SJCRH30 (cell line): ENCODE data around the gene TMPRSS11B. TPM values are rescaled to one million over a fixed set of nuclear protein-coding genes. Genes with fewer than 3 reads are reported as not detected.
"Not testable (repeated sequence)": the region's sequence is repeated elsewhere in the genome, so short reads cannot be mapped to it uniquely, and the experiment has no call there.

Experiments used
- DNase-seq, 2 experiments: peaks; one replicate each; pipeline ENCODE4 v3.0.0-alpha.2; 2015 to 2020
- H3K27ac ChIP-seq: fragments of 250-450 bp; sonication (Bioruptor Pico); 2 replicates; pipeline ENCODE4 v1.5.1; 2020; ENCODE audit warnings: mild to moderate bottlenecking, moderate library complexity
- H3K27me3 ChIP-seq: fragments of 250-450 bp; sonication (Bioruptor Pico); 2 replicates; pipeline ENCODE4 v1.5.1; 2020; ENCODE audit warnings: mild to moderate bottlenecking, moderate library complexity
- H3K36me3 ChIP-seq: fragments of 250-450 bp; sonication (Bioruptor Pico); 2 replicates; pipeline ENCODE4 v1.5.1; 2020; ENCODE audit warnings: mild to moderate bottlenecking, moderate library complexity
- H3K4me1 ChIP-seq: fragments of 250-450 bp; sonication (Bioruptor Pico); 2 replicates; pipeline ENCODE4 v1.5.1; 2020; ENCODE audit warnings: mild to moderate bottlenecking, moderate library complexity
- H3K4me3 ChIP-seq: fragments of 250-450 bp; sonication (Bioruptor Pico); 2 replicates; pipeline ENCODE4 v1.5.1; 2020; ENCODE audit warnings: mild to moderate bottlenecking, moderate library complexity
- H3K9me3 ChIP-seq: fragments of 250-450 bp; sonication (Bioruptor Pico); replicated peaks from 2 replicates; pipeline ENCODE4 v1.5.1; 2020; ENCODE audit warnings: mild to moderate bottlenecking, moderate library complexity
- total RNA-seq: library from RNA; depleted of rRNA; stranded (reverse); fragments of >200 nt; shearing (Covaris generic); gene quantifications from 2 replicates; pipeline ENCODE4 v1.2.3, GENCODE V29; 2014; rRNA removed

TMPRSS11B gene
- not detected in 2 replicates for total RNA-seq

- Histone ChIP-seq H3K36me3 (no peaks in the 10 kb centered on the region), H3K9me3 (no peaks in the 10 kb centered on the region), H3K4me1 (no peaks in the 10 kb centered on the region), H3K4me3 (no peak within 1 kb of the TSS), H3K27ac (no peak within 1 kb of the TSS), H3K27me3 (no peaks in the 10 kb centered on the region)
- DNase-seq: no peak
These were observed at the start of gene TMPRSS11B for GRCh38 chr4:68245594-68245993. Gene TMPRSS11B (minus strand): TSS chr4:68245694. CDS start chr4:68245558, 136 bp downstream.

GRCh38 chr4:68291256-68291655 is 45.8 kb upstream of the TMPRSS11B start:
- no peak for DNase-seq
- Histone ChIP-seq H3K27me3 (no peaks in the 10 kb centered on the region), H3K27ac (no peak overlapping the region), H3K36me3 (no peaks in the 10 kb centered on the region), H3K4me3 (no peak overlapping the region), H3K9me3 (no peaks in the 10 kb centered on the region), H3K4me1 (no peaks in the 10 kb centered on the region)

- H3K27ac ChIP-seq: no peak overlapping the region
- H3K4me1 ChIP-seq: no peaks in the 10 kb centered on the region
- no peaks in the 10 kb centered on the region for H3K9me3 ChIP-seq
- no peaks in the 10 kb centered on the region for H3K36me3 ChIP-seq
- H3K27me3 ChIP-seq: no peaks in the 10 kb centered on the region
- DNase-seq: no peak
- H3K4me3 ChIP-seq: no peak overlapping the region
These were observed 42.9 kb upstream of the TMPRSS11B start for GRCh38 chr4:68288393-68288740.

GRCh38 chr4:68287704-68288392 is 42.4 kb upstream of the TMPRSS11B start:
- H3K36me3 ChIP-seq: no peaks in the 10 kb centered on the region
- no peak overlapping the region for H3K27ac ChIP-seq
- no peak for DNase-seq
- no peak overlapping the region for H3K4me3 ChIP-seq
- no peaks in the 10 kb centered on the region for H3K9me3 ChIP-seq
- no peaks in the 10 kb centered on the region for H3K4me1 ChIP-seq
- H3K27me3 ChIP-seq: no peaks in the 10 kb centered on the region

GRCh38 chr4:68283714-68284113 is 38.2 kb upstream of the TMPRSS11B start:
- Histone ChIP-seq H3K27me3 (no peaks in the 10 kb centered on the region), H3K4me1 (no peaks in the 10 kb centered on the region), H3K9me3 (no peaks in the 10 kb centered on the region), H3K4me3 (no peak overlapping the region), H3K27ac (no peak overlapping the region), H3K36me3 (no peaks in the 10 kb centered on the region)
- no peak for DNase-seq

GRCh38 chr4:68283095-68283494 is 37.6 kb upstream of the TMPRSS11B start:
- Histone ChIP-seq H3K4me1 (no peaks in the 10 kb centered on the region), H3K27ac (no peak overlapping the region), H3K36me3 (no peaks in the 10 kb centered on the region), H3K27me3 (no peaks in the 10 kb centered on the region), H3K9me3 (no peaks in the 10 kb centered on the region), H3K4me3 (no peak overlapping the region)
- no peak for DNase-seq

- H3K36me3 ChIP-seq, H3K4me3 ChIP-seq, H3K27me3 ChIP-seq, H3K27ac ChIP-seq, H3K4me1 ChIP-seq, H3K9me3 ChIP-seq, DNase-seq: not testable (repeated sequence)
These were observed 36.6 kb upstream of the TMPRSS11B start for GRCh38 chr4:68281796-68282740.

GRCh38 chr4:68278029-68278428 is 32.5 kb upstream of the TMPRSS11B start:
- Histone ChIP-seq H3K27ac (no peak overlapping the region), H3K27me3 (no peaks in the 10 kb centered on the region), H3K4me3 (no peak overlapping the region), H3K9me3 (no peaks in the 10 kb centered on the region), H3K36me3 (no peaks in the 10 kb centered on the region), H3K4me1 (no peaks in the 10 kb centered on the region)
- no peak for DNase-seq

- Histone ChIP-seq H3K9me3 (no peaks in the 10 kb centered on the region), H3K4me3 (no peak overlapping the region), H3K27ac (no peak overlapping the region), H3K36me3 (no peaks in the 10 kb centered on the region), H3K27me3 (no peaks in the 10 kb centered on the region), H3K4me1 (no peaks in the 10 kb centered on the region)
- no peak for DNase-seq
These were observed 32.1 kb upstream of the TMPRSS11B start for GRCh38 chr4:68277627-68278026.

- H3K27ac ChIP-seq: no peak overlapping the region
- no peaks in the 10 kb centered on the region for H3K27me3 ChIP-seq
- H3K36me3 ChIP-seq: no peaks in the 10 kb centered on the region
- no peaks in the 10 kb centered on the region for H3K9me3 ChIP-seq
- H3K4me3 ChIP-seq: no peak overlapping the region
- no peak for DNase-seq
- no peaks in the 10 kb centered on the region for H3K4me1 ChIP-seq
These were observed 27.4 kb upstream of the TMPRSS11B start for GRCh38 chr4:68272860-68273259.

GRCh38 chr4:68272380-68272779 is 26.9 kb upstream of the TMPRSS11B start:
- Histone ChIP-seq H3K36me3 (no peaks in the 10 kb centered on the region), H3K9me3 (no peaks in the 10 kb centered on the region), H3K4me3 (no peak overlapping the region), H3K27me3 (no peaks in the 10 kb centered on the region), H3K4me1 (no peaks in the 10 kb centered on the region), H3K27ac (no peak overlapping the region)
- no peak for DNase-seq

- Histone ChIP-seq H3K4me1 (no peaks in the 10 kb centered on the region), H3K4me3 (no peak overlapping the region), H3K36me3 (no peaks in the 10 kb centered on the region), H3K27ac (no peak overlapping the region), H3K27me3 (no peaks in the 10 kb centered on the region), H3K9me3 (no peaks in the 10 kb centered on the region)
- peak in 1 of 2 experiments; percentile 60 for DNase-seq
These were observed 26.4 kb upstream of the TMPRSS11B start for GRCh38 chr4:68271851-68272357.

- Histone ChIP-seq H3K27ac (no peak overlapping the region), H3K36me3 (no peaks in the 10 kb centered on the region), H3K4me1 (no peaks in the 10 kb centered on the region), H3K27me3 (no peaks in the 10 kb centered on the region), H3K4me3 (no peak overlapping the region), H3K9me3 (no peaks in the 10 kb centered on the region)
- DNase-seq: no peak
These were observed 22.0 kb upstream of the TMPRSS11B start for GRCh38 chr4:68267433-68267944.

GRCh38 chr4:68264875-68265565 is 19.5 kb upstream of the TMPRSS11B start:
- H3K9me3 ChIP-seq: no peaks in the 10 kb centered on the region
- H3K27ac ChIP-seq: no peak overlapping the region
- no peaks in the 10 kb centered on the region for H3K36me3 ChIP-seq
- H3K4me3 ChIP-seq: no peak overlapping the region
- no peaks in the 10 kb centered on the region for H3K4me1 ChIP-seq
- no peaks in the 10 kb centered on the region for H3K27me3 ChIP-seq
- DNase-seq: no peak

- Histone ChIP-seq H3K27me3 (no peaks in the 10 kb centered on the region), H3K9me3 (no peaks in the 10 kb centered on the region)
These were observed 13.7 kb upstream of the TMPRSS11B start for GRCh38 chr4:68259191-68259590.

More at GRCh38 chr4:68259191-68259590, 13.7 kb upstream of the TMPRSS11B start:
- H3K4me1 ChIP-seq: no peaks in the 10 kb centered on the region
- H3K4me3 ChIP-seq: no peak overlapping the region
- H3K36me3 ChIP-seq: no peaks in the 10 kb centered on the region
- no peak for DNase-seq
- H3K27ac ChIP-seq: no peak overlapping the region
